Activated T-cell treated with anti-CD3 and anti-CD28 coated beads for 4 hours (primary cell): ENCODE data around the gene CLRN3.

ENCODE experiments used
- DNase-seq: peaks from one replicate; pipeline ENCODE4 v3.0.0-alpha.2; 2020

CLRN3 gene, protein sequence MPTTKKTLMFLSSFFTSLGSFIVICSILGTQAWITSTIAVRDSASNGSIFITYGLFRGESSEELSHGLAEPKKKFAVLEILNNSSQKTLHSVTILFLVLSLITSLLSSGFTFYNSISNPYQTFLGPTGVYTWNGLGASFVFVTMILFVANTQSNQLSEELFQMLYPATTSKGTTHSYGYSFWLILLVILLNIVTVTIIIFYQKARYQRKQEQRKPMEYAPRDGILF

DNA sequence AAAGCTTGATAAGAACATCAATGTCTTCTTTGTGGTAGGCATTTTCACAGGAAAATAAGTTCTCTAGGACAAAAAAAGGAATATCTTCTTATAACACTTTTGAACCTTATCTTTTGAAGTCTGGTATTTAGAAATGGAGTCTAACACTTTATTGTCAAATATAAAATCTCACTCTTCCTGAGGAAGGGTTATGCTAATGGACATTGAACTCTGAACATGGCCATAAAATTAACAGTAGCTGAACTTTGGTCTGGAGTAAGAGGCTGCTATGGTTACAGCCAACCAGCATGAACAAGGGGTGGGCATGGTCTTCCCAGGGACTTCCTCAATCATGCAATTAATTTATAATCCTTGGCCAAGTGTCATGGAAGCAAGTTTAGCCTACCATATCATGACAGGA lies at the start of gene CLRN3:
Gene CLRN3 (minus strand): TSS at position 199 of the 400 bp plus-strand sequence. CDS start 157 bp downstream, at position 42.
- DNase-seq = no peak

DNA sequence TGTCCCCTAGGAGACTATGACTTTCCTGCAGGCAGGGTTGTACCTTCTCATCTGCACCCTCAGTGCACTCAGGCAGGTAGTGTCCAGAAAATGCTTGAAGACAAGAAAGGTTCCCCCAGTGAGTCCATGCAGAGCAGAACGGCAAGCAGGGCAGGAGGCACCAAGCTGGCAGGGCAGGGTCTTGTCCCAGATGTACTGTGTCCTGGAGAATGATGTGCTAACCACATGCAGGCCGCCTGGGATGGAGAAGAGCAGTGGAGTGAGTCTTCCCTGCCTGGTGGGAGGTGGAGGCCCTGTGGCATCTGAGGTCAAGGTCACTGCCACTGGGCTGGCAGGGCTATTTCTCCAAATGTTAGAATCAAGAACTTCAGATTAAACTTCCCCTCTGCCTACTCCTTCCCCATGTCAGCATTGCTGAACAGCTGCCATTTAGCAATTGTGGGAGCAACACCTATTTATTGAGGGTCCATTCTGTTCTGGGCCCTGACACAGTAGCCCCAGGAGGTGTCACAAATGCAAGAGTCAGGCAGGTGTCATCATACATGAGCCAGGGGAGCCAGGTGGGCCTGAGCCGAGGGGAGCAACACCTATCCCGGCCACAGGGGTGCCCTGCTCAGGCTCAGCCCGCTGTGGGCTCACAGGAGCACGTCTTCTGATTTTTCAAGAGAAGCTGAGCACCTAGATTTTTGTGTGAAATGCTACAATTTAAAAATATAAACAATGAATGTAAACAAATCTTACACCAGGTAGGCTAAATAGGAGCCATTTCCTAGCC lies 48.3 kb upstream of the CLRN3 start:
- DNase-seq = no peak

DNA sequence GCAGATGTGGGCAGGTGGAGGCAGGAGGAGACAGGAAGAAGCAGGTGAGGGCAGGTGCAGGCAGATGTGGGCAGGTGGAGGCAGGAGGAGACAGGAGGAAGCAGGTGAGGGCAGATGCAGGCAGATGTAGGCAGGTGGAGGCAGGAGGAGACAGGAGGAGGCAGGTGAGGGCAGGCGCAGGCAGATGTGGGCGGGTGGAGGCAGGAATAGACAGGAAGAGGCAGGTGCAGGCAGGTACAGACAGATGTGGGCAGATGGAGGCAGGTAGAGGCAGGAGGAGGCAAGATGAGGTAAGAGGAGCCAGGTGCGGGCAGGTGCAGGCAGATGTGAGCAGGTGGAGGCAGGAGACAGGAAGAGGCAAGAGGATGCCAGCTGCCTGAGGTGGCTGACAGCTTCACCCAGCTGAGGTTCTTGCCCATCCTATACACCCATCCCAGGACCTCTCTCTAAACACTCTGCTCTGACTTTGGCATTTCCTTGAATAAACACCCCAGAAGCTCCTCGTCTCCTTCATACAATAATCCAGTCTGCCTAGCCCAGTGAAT lies 47.1 kb upstream of the CLRN3 start:
- no peak for DNase-seq

DNA sequence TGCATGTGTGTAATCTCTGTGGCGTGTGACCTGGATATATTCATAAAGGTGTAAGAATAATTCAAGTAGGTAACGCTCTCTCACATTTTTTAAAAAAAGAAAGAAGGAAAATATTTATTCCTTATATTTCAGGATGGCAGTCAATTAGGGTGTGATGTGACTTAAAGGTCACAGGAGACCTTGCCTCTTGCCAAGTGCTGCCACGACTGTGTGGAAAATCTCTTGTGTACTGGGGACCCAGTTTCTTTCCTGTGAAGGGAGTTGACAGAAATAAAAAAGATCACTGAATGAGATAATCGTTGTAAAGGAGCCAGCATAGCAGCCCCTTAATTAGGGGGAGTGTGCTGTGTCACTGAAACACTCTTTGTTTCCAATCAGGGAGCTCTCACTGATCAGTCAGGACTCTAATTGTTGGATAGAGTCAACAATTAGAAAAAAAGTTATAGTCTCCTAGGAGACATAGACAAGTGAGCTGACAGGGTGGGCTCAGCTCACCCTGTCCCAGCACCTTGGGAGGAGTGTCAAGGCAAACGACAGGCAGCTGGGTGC lies 45.2 kb upstream of the CLRN3 start:
- no peak for DNase-seq

DNA sequence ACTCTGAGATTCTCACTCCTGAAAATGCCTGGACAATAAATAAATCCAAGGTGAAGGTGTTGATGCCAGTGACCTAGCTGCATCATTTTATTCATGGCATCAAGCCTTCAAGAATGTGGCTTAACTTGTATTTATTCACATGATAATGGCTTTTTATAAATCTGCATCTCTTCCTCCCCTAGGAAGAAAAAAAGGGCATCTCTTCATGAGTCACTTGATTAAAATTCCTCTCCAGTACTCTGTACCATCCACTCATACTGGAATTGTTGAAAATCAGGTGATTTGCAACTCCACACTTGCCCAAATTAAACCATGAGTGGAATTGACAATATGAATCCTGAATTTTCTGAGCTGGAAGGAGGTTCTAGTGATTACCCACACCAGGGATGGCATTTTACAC lies 44.3 kb upstream of the CLRN3 start:
- DNase-seq = no peak

DNA sequence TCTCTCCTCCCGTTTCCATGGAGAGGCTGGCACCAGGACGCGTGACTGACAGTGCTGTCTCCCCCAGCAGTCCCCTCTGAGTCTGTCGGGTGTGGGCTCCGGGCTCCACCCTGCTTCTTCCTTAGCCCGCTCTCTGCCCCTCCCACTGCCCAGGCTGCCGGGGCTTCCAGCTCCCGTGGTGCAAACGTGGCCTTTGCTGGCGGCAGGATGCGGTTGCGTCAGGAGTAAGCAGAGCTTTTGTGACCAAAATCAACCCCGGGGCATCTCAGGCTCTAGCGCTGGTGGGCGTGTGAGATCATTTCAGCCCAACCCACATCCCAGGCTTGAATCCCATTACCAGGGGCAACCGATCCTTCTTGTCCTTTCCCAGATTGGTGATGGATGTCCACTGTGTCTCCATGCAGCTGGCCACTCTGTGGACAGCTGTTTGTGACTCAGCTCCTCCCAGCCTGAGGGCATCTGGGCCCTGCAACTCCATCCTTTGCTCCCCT lies 42.4 kb upstream of the CLRN3 start:
- DNase-seq = no peak

DNA sequence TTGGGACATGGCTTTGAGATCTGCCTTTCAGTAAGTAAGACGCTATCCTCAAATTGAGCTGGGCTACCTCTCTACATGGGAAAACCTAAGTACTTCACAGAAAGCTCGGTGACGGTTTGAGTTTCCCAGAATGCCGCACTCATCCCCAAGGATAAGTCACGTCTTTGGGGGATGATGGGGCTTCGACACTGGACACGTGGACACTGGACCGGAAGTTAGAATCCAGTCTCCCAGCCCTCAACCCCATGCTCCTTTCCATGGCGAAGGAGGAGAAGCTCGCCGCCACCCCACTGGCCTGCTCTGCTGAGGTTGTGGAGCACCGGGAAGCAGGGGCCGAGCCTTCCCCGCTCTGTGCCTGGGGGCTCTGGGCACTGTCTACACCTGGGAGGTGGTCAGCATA lies 41.6 kb upstream of the CLRN3 start:
- no peak for DNase-seq

DNA sequence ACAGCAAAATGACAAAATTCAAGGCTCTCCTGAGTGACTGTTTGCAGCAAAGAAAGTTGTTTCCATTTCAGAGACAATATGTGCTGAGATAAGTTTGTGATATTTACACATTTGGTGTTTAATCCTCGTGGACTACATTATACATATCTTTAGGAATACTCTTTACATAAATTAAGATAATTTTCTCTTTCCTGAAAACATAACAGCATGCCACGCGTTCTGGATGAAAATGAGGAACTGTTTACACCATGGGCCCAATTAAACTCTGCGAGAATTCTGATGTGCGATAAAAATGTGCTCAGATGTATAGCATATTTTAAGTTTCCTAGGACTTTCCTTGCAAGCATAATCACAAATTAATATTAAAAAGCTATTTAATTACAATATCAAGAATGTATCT lies 40.5 kb upstream of the CLRN3 start:
- no peak for DNase-seq

DNA sequence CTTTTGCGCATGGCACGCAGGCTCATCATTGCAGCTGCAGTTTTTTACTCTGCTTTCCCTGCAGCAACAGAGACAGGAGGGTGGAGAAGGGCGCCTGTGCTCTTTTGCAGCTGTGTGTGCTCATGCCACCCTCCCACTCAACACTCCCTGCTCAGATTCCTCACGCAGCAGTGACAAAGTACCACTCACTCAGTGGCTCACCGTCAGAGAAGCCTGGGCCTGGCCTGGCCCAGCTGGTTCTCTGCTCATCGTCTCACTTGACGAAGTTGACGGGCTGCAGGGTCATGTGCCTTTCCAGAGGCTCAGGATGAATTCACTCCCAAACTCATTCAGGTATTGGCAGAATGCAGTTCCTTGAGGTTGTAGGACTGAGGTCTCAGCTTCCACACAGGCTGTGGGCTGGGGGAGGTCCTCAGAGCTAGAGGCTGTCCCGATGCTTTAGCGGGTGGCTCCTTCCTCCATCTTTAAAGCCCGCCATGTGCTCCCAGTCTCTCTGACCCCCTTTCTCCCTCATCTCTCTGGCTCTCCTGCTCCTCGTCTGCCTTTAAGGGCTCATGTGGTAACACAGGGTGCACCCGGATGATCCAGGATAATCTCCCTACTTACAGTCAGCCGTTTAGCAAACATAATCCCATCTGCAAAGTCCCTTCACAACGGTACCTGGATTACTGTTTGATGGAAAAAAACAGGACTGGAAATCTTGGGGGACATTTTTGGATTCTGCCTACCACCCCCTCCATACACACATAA lies 40.0 kb upstream of the CLRN3 start:
- no peak for DNase-seq

DNA sequence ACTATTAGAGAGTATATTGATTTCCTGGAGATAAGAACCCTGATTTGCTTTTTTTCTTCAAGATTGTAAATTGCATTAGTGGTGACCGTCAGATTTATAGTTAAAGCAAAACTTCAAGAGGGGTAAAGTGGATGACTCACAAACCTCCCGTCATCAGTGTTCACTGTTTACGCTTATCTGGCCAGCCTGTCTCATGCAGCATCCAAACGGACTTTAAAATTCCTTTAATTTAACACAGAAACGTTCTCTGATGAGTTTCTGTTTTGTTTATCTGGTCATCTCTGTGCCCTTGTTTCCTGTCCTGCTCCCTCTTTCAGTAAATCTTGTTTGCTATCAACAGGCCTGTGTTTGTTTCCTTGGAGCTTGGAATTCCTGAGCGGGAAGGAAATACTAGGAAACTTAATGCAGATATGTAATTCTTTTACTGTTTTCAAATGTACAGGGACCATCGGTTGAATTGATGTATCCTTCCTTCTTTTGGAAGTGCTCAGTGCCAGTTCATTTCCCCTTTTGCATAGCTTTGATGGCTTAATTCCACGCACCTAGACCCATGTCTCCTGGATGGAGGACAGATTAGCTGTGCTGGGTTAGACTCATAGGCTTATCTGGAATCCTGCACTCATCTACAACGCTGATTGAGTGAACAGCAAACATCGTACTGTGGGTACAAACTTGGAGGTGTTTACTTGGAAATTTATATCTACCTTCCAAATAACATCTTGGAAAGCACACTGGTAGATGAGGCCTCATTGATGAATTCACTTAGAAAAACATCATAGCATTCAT lies 35.5 kb upstream of the CLRN3 start:
- no peak for DNase-seq

DNA sequence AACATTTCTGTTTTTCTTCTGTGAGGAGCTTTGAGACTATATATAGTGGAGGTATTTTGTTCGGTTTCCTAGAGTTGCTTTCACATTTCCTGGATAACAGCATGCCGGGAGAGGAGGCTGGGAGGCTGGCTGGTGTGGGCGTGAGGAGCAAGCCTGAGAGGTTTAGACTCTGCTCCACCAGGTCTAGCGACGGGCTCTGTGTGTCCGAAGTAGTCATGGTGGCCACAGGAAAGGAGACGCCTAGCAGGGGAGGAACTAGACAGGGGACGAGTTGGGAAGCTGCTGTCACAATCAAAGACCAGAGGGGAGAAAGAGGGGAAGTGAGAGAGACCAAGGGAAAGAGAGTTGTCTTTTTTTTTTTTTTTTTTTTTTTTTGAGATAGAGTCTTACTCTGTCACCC lies 33.7 kb upstream of the CLRN3 start:
- DNase-seq = no peak

DNA sequence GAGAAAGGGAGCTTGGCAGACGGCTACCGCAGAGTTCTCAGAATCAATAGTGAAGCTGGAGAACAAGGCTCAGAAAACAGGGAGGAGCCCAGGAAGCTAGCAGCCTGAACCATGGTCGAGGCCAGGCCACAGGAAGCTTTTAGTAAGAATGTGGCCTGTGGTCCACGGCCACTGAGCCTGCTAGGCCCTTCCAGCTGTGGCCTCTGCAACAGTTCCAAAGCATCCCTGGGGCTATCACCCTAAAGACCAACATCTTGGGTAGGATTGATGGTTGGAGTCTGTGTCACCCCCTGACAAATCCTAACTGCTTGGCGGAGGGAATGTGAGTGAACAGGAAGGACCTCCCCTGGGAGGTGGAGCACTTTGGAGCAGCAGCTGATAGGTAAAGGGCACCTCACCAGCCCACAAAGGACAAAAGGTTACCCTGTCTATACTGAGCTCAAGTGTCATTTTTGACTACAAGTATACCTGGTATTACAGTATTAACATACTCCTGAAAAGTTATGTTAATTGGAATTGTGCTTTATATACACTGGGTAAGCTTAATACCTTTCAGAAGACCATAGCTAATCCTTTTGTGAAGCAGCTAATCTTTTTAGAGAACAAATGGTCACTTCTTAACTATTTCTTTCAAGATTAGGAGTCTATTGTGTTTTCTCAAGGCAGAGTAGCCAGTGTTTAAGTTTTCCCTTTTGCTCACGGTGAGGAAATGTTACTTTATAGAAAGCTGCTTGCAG lies 32.9 kb upstream of the CLRN3 start:
- no peak for DNase-seq

DNA sequence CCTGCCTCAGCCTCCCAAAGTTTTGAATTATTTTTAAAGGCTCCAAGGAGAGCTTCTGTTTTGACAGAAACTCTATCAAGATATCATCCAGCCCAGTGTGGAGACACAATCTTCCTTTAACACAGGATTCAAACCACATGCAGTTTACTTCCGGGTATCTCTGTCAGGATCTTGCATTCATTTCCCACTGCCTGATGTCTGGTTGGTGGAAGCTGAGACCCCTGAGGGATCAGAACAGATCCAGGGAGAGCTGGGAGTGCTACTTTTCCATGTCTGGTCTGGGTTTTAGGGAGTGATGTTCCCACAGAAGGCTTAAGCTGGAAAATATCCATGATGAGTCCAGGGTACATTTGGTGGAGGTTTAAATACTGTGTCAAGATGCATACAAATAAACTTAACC lies 30.9 kb upstream of the CLRN3 start:
- DNase-seq = no peak

DNA sequence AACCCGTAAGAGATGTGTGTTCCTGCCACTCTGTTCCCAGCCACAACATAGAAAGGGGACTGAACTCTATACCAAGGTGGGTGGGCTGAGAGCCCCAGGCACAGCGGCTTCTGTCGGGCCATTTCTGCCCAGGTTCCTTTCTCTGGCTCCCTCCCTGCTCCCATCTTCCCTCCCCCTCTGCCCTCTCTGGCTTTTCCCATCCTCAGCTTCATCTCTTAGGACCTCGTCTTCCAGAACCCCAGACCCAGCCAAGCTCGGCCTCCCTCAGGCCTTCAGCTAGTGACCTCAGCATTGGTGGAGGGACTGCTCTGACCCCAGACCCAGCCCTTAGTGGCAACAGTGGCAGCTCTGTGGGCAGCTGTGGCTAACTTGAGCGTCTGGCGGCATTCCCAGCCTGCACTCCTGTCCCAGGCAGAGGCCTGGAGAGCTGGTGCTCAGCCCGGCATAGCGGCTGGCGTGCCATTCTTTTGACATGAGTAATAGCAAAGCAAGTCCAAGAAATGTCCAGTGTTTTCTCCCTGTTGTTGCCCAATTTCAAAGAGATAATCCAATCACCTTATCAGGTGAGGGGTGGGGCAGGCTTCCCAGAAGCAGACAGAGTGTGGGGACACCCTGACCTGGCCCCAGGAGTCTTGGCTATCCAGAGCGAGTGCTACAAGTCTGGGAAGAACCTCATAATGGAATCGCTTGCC lies 30.1 kb upstream of the CLRN3 start:
- no peak for DNase-seq

DNA sequence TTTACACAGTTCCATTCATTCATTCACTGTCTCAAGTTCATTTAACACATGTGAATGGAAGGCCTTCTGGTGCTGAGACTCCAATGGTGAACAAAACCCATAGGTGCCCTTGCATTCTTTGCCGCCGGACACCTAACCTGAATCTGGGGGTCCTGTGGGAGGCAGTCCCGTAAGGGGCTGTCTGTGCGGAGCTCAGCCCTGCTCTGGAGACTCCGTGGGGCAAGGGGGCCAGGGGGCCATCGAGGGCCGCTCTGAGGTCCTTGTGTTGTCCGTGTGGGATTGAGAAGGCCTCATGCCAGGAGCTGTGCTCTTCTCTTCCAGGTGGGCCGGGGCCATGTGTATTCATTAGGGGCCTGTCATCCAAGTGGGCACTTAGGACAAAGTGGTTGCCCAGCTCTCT lies 29.5 kb upstream of the CLRN3 start:
- DNase-seq = no peak

DNA sequence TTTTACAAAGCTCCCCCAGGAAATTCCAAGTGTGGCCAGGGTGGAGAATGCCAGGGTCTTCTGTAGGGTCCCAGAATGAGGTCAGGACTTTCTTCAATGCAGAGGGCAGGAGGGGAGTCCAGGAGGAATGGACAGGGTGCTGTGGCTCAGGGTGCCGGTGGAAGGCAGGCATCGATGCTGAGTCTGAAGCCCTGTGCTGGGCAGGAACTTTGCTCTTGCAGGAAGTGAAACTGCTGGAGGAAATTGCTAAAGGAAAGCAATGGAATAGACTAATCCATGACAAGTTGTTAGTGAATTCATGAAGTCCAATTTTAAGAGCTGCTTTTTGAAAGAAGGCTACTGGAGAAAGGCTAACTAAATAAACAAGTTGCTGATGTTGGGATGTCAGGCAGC lies 29.0 kb upstream of the CLRN3 start:
- no peak for DNase-seq

DNA sequence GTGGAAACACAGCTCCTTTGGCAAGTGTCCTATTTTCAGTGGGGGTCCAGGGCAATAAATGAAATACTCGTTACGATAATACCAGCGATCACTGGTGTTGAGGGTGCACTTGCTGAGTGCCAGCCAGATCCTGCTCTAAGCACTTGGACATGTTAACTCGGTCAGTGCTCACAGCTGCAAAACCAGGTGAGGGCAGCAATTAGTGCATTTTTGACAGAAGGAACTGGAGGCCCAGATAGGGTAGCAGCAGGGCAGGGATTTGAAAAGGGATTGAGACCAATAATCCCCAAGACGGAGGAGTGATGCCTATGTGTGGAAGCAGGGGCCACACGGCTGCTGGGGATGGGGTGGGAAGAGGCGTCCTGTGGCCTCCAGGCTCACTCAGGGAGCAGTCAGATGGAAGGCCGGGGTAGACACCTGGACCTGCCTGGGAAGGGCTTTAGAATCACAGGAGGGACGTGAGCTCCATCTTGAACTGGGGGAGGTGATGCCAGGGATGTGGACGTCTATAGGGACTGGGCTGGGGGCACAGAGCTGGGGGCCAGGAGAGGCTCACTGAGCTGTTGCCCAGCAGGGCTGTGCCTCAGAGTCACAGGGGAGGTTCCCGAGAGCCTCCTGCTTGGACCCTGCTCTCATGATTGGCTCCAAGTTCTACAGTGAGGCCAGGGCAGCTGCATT lies 28.5 kb upstream of the CLRN3 start:
- no peak for DNase-seq

DNA sequence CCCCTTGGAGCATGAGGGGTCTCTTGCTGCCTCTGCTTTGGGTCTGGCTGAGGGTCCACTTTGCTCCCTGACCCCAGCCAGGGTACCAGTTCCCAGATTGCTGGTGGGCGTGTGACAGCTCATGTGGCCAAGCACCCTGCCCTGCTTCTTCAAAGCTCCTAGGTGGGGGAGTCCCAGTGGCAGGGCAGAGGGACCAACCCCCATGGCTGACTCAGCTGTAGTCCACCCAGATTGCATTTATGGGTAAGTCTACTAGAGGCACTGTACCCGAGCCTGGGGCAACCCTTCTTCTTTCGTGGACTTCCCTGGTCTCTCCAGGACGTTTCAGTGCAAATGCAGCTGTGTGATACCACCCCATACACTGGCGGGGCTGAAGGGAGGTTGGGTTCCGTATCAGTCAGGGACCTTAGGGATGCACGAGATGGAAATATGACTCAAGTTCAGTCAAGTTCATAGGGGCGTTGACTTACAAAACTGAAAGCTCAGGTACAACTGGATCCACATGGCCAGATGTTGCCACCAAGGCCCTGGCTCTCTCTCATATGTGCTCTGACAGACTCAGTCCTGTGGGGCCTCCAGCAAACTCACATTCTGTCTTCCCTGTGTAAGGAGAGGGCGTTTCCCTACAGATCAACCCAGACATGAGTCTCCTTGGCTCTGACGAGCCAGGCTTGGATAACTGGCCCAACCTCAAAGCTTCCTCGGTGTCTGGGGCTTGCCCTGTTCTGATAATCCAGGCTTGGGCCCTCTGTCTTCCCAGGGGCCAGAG lies 27.7 kb upstream of the CLRN3 start:
- DNase-seq = no peak

DNA sequence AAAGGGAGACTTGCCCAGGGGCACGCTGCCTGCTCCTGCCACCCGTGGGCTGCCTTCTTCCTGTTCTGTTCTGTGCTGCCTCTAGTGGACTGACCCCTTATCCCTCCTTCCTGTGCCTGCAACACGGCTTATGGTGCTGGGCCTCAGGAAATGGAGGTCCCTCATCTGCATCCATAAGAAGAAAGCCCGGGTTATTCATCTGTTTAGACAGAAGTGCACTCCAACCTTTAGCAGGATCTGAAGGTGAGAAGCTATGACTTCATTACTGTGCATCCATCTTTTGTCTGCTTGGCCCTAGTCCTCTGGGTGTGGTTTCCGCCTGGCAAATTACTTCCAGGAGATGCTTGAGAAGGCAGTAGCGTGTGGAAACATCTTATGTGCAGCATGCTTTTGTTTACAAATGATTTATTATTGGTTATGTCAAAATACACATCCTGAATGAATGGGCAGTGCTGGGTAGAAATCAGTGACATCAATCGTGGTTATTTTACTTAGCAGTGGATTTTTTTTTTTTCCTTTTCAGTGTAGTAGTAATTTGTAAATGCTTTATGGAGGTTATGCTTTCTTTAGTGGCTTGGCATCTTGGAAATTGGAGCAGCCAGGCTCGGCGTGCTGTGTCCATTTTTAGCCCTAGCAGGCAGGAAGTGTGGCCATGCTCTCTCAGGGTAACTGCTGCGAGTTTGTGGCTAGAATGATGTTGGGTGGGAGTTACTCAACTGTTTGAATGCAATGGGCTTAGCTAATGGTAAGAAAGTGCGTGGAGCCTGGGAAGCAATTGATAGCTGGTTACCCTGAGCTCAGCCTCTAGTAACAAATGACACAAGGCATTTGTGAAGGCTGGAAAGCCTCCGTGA lies 26.9 kb upstream of the CLRN3 start:
- no peak for DNase-seq
